ENCODE measurements around the gene ZBBX.

DNA sequence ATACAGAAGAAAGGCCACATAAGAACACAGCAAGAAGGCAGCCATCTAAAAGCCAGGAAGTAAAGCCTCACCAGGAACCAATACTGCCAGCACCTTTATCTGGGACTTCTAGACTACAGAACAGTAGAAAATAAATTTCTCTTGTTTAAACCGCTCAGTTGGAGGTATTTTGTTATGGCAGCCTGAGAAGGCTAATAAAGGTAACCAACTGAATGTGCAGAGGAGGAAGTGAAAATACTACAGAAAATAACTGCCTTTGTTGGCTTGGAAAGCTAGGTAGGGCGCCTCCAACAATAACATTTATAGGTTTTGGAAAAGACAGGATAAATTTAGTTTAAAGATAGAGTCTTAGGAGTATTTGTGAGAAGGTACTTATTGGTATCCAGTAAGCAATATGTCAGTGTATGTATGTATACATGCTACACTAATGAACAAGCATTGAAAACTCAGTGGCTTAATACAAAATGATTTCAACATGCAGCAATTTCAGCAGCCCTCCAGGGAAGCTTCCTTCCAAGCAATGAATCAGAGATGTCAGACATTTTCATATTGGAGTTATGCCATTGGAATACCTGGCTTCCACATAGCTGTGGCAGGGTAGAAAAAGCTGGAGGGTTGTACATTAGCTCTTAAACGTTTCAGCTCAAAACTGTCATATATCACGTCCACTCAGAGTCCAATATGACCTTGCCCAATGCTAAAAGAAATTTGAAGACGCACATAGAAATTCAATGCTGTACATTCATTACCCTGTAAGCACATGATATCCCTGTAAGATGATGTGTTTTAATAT lies 48.9 kb downstream of the ZBBX start:
- TF ChIP-seq EZH2phosphoT487 (IDR thresholded peaks at IDR 0.05; ENCODE audit: insufficient read depth, low read depth) = no peak
- TF ChIP-seq EZH2 (IDR thresholded peaks at IDR 0.05; ENCODE audit: insufficient read depth, poor library complexity, severe bottlenecking) = no peak

Measured in GM23248 (cell line).